GM19043 (cell line): Measurements from ENCODE around the gene ATAD1.
"Not testable (repeated sequence)": the region's sequence is repeated elsewhere in the genome, so short reads cannot be mapped to it uniquely, and the experiment has no call there.

Source experiments
- ATAC-seq: cut with Tn5 transposase; IDR thresholded peaks from one replicate; pipeline ENCODE4 v1.9.1; 2021; ENCODE audit warnings: low read depth; ENCODE audit not compliant: unreplicated experiment

The ATAD1 gene, protein sequence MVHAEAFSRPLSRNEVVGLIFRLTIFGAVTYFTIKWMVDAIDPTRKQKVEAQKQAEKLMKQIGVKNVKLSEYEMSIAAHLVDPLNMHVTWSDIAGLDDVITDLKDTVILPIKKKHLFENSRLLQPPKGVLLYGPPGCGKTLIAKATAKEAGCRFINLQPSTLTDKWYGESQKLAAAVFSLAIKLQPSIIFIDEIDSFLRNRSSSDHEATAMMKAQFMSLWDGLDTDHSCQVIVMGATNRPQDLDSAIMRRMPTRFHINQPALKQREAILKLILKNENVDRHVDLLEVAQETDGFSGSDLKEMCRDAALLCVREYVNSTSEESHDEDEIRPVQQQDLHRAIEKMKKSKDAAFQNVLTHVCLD

DNA sequence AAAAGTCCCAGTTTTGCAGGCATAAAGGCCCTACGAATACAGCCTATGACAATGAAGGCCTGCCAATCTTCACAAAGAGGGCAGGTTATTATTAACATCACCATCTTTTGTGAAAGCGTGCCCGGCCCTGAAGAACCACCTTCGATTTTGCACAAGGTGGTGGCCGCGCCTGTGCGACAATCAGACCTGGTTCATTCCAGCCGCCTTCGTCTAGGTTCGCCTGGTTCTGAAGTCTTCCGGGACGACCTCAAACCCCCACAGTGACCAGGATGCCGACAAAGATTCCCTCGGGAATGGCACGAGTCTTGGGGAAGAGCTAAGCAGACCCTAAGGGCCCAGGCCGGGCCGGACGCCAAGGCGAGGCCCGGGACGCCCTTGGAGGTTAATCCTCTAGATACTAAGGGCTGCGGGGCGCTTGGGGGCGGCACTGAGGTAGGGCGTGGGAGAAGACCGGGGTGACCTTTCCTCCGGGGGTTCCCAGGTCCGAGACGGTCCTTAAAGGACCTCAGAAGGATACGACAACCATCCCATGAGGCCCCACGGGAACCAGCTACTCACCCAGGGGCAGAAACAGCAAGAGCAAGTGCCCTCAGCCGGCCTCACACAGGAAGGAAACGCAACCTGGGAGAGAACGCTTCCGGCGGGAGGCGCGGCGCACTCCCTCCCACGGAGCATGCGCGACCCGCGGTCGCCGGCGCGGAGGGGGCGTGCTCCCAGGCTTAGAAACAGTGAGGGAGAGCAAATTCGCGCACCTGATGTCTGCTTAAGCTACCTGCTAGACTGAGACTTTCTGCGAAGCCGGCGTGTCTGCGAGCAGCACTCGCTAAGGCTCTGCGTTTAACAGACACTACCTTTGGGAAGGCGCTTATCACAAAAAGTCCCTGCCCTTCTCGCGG, at the start of gene ATAD1:
Gene ATAD1, minus strand, starts transcription at position 618 of the 896 bp plus-strand sequence. CDS start 3,627 bp downstream, outside the sequence.
- peak; percentile 67 for ATAC-seq

DNA sequence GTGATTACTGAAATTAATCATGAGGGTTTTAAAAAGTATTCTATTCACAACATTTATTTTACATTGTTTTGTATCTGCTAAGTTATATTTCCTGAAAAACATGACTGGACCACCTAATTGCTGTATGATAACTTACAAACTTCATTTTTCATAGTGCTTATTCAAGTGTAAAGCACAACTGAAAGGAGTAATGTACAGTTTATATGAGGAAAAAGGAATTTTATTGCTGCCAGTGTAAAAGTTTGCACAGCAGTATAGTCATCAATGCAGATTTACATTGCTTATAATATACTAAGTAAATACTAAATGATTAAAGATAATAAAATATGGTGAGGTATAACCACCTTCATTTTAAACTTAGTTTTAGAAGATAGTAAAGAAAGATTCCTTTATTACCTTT, 49.4 kb upstream of the ATAD1 start:
- no peak for ATAC-seq

DNA sequence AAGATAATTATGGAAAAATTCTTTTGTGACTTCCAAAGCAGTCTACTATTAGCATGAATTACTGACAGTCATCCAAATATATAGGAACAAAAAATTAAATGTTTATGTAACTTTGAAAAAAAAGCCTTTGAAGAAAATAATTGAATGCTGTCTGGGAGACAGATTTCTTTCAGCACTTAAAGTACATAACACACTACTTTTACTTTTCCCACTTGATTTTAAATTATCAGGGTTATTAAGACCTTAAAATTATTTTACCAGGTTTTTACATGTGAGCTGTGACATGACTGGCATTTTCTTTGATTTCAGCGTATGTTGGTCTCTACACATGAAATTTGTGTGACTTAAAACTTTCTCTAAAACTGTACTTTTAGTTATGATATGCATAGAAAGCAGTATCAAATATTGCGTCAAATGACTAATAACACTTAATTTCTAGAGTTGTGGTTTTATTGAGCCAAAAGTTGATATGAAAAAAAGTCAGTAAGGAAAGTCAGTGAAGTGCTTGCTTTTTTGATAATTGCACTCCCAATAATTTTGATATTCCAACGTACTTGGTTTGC, 48.5 kb upstream of the ATAD1 start:
- ATAC-seq = no peak

DNA sequence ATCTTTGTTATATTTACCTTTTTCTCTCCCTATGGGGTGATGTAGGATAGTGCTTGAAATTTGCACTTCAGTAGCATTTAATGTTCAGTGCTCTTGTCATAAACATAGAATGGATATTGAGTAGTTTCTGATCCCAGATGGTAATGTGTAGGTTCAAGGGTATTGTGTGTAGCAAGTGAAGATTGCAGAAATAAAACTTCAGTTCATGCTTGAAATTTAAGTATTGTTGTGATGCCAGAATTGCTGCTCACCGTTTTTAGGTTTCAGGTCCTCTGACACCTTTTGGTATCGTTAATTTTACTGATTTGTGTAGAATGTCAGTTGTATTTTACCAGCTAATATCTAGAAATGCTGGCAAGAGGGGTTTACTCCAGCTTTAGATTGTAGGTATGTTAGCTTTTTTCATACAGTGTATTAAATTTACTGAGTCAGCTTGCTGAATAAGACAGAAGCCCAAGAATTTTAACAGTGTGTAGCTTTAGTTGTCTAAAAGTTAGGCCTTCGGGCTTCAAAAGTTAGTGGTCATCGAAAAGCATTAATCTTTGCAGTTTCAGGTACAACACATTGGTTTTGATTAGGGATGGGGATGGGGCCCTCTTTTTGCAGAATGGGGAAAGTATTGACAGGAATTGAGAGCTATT, 47.3 kb upstream of the ATAD1 start:
- ATAC-seq = no peak

DNA sequence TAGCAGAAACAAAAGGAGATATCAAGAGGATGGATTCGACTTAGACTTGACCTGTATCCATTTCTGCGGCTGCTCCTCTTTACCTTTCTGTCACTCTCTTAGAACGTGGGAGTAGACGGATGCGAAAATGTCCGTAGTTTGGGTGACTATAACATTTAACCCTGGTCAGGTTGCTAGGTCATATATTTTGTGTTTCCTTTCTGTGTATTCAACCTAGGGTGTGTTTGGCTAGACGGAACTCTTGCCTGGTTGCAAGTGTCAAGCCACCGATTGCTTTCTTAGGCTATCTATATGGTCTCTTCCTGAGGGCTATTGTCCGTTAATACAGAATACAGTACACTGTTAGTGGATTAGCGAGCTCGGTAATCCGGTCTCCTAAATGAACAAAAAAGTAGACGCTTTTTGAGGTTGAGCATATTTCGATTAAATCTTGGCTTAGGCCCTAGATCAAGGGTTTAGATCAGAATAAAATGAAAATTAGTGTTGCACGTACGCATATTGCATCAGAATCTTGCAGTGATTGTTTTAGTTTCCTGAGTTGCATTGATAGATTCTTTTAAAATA, 46.6 kb upstream of the ATAD1 start:
- no peak for ATAC-seq

DNA sequence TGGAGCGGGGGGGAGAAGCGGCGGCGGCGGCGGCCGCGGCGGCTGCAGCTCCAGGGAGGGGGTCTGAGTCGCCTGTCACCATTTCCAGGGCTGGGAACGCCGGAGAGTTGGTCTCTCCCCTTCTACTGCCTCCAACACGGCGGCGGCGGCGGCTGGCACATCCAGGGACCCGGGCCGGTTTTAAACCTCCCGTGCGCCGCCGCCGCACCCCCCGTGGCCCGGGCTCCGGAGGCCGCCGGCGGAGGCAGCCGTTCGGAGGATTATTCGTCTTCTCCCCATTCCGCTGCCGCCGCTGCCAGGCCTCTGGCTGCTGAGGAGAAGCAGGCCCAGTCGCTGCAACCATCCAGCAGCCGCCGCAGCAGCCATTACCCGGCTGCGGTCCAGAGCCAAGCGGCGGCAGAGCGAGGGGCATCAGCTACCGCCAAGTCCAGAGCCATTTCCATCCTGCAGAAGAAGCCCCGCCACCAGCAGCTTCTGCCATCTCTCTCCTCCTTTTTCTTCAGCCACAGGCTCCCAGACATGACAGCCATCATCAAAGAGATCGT, 46.0 kb upstream of the ATAD1 start:
- ATAC-seq = not testable (repeated sequence)

DNA sequence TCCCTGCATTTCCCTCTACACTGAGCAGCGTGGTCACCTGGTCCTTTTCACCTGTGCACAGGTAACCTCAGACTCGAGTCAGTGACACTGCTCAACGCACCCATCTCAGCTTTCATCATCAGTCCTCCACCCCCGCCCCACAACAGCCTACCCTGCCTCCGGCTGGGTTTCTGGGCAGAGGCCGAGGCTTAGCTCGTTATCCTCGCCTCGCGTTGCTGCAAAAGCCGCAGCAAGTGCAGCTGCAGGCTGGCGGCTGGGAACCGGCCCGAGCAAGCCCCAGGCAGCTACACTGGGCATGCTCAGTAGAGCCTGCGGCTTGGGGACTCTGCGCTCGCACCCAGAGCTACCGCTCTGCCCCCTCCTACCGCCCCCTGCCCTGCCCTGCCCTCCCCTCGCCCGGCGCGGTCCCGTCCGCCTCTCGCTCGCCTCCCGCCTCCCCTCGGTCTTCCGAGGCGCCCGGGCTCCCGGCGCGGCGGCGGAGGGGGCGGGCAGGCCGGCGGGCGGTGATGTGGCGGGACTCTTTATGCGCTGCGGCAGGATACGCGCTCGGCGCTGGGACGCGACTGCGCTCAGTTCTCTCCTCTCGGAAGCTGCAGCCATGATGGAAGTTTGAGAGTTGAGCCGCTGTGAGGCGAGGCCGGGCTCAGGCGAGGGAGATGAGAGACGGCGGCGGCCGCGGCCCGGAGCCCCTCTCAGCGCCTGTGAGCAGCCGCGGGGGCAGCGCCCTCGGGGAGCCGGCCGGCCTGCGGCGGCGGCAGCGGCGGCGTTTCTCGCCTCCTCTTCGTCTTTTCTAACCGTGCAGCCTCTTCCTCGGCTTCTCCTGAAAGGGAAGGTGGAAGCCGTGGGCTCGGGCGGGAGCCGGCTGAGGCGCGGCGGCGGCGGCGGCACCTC, 45.3 kb upstream of the ATAD1 start, which contains the start of the genes KLLN and PTEN:
Gene KLLN, minus strand, starts transcription at position 481 of the 891 bp plus-strand sequence. CDS start 1,046 bp downstream, outside the sequence.
Gene PTEN, plus strand, starts transcription at position 573 of the 891 bp plus-strand sequence. CDS start 845 bp downstream, outside the sequence.
- peak; percentile 30 for ATAC-seq

DNA sequence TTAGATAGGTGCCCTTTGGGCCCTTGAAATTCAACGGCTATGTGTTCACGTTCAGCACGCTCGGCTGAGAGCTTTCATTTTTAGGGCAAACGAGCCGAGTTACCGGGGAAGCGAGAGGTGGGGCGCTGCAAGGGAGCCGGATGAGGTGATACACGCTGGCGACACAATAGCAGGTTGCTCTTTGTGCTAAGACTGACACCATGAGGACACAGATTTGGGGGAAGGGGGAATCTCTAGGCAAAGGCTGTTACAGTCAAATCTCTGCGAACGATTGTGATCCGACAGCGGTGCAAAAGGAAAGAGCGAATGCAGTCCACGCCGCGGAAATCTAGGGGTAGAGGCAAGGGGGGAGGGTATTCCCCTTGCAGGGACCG, 44.6 kb upstream of the ATAD1 start:
- peak; percentile 7 for ATAC-seq

DNA sequence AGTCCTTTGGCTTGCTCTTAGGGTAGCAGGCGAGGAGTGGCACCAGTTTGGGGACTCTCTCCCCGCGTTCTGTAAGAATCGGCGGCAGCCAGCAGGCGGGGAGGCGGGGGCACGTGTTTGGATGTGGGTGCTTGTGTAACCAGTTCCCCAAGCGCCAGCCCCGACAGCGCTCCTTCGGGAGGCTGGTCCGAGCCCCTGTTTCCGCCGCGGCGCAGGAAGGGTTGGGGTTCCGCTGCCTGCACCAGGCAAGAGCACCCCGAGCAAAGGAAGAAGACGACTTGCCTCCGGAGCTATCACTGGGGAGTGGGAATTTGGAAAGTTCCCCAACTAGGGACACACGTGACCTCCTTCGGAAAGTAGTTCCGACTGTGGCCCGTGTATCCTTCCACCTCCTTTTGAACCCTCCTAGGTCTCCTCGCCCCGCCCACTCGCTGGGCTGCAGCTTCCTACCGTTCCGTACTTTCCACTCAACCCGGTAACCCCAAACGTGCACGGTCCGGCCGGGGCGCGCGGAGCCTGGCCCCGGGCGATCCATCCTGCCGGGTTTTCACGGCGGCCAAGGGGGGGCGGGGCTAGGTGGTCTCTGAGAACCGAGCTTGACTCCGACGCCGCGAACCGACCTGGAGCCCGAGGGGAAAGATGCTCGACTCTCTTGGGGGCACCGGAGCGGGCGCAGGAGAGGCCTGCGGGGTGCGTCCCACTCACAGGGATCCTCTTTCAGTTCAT, 44.1 kb upstream of the ATAD1 start:
- ATAC-seq = peak; percentile 48

DNA sequence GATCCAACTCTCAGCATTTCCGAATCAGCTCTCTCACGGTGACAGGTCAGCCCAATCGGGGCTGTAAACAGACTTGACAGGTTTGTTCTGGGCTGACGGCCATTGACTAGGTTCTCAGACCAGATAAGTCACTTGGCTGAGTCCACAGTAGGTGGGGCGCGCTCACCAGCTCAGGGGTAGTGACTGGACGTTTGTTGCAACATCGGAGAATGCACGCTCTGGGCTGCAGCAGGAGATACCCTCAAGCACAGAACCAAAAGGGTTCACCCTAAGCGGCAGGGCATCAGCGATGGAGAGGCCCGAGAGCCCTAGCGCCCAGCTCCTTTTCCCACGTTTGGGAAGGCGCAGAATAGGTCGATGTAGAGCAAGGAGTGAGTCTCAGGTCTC, 43.5 kb upstream of the ATAD1 start:
- no peak for ATAC-seq

DNA sequence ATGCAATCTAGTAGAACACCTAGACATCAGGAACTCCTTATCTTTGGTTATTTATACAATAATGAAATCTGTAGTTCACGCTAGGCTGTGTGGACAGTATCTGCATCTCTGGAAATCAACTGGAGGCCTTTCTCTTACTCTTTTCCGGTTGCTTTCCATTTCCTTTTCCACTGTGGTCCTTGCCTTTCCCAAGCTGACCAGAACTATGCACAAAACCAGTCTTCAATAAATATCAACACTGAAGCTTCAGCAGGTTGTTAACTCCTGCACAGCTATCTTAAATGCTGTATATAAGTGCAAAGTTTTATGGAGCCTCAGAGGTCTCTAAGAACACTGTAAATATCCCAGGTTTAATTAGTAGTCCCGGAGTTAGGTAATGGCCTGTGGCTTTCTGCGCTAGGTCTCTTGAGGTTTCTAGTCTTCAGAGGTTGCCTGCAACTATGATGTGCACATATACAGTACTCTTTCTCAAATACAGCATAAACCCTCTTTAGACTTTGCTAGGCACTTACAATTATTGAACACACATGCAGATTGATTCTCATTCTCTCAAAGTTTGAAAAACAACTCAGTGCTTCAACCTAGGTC, 42.9 kb upstream of the ATAD1 start:
- no peak for ATAC-seq

DNA sequence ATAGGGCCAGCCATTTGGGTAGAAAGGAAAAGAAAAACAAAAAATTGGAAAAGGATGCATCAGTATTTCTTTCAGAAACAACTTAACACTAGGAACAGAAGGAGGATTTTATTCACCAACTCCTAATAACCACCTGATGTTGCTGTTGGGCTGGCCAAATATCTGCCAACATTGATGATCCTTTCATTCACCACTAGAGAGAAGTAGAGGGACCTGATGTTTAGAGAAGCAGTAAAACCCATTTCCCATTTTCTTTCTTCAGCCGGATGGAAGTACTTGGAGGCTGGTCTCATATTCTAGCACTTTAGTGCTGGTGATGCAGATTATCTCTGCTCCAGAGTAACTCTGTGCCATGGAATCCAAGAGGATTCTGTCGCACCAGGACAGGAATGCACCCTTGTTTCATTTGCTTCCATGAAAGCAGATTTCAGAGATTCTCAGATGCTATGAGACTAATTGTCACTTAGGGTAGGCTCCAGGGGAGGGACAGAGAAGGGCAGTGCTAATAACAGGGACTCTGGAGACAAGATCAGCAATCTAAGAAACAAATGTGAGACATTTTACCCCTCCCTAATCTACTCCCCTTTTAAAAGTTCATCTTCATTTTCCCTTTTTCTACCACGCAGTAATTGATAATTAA, 42.2 kb upstream of the ATAD1 start:
- no peak for ATAC-seq

DNA sequence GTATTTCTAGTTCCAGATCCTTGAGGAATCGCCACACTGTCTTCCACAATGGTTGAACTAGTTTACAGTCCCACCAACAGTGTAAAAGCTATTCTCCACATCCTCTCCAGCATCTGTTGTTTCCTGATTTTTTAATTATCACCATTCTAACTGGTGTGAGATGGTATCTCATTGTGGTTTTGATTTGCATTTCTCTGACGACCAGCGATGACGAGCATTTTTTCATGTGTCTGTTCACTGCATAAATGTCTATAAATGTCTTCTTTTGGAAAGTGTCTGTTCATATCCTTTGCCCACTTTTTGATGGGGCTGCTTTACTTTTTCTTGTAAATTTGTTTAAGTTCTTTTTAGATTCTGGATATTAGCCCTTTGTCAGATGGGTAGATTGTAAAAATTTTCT, 37.6 kb upstream of the ATAD1 start:
- not testable (repeated sequence) for ATAC-seq

DNA sequence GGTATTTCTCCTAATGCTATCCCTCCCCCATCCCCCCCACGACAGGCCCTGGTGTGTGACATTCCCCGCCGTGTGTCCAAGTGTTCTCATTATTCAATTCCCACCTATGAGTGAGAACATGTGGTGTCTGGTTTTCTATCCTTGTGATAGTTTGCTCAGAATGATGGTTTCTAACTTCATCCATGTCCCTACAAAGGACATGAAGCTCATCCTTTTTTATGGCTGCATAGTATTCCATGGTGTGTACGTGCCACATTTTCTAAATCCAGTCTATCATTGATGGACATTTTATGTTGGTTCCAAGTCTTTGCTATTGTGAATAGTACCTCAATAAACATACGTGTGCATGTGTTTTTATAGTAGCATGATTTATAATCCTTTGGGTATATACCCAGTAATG, 37.2 kb upstream of the ATAD1 start:
- ATAC-seq = not testable (repeated sequence)

DNA sequence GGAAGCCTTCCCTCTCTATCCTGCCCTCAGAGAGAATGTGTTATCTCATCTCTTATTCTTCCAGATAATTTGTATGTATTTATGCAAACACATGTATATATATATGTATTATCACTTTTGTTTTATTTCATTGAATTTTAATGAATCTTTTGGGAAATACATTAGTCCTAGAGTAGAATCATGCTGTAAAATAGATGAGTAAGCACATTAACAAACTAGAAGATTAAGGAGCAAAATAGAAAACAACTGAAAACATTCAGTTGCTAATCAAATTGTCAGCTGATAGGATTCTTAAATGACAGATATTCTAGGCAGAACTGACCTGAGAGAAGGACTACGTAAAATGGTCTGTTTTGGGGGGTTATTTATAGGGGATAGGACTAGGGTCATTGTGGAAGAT, 34.1 kb upstream of the ATAD1 start:
- ATAC-seq = no peak

DNA sequence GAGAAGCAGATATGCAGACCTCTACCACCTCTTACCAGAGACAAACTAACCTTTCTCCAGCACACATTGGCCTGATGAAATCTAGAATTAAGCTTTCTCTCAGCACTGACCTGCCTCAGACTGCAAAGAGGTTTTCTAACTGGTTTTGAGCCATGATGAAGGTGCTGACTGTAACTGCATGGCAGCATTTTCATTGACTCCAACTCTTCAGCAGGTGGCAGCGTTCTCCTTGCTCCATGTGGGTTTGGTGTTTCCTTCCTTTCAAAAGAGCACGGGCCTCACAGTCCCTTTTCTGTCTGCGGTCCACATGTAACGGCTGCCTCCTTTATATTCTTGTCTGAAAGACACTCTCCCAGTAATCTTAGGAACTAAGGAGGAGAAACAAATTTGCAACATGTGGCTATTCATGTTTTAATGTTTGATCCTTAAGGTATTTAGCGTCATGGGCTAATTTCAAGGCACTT, 32.7 kb upstream of the ATAD1 start:
- ATAC-seq = no peak

DNA sequence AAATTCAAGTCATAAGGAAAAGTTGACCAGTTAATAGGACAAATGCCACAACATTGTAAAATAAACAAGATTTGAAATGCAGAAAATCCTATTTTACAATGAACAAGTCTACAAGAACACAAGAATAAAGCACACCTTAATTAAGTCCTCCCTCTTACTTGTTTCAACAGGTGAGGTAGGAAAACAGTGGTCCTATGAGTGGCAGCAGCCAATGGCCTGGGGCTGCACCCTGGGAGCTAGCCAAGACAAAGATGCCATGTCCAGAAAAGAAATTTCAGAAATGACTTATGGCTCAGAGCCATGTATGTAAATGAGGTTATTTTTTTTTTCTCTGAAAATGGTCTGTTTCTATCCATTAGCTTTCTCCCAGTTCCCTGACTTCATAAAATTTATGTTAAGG, 31.0 kb upstream of the ATAD1 start:
- no peak for ATAC-seq
